PFSK-1 (cell line): ENCODE data around the gene NIPA2.

Source experiments
- FOXP2 ChIP-seq: optimal IDR thresholded peaks from 2 replicates; pipeline ENCODE3; 2011; ENCODE audit warnings: borderline replicate concordance, control low read depth, inconsistent platforms; ENCODE audit not compliant: insufficient read depth; ENCODE audit errors: extremely low read length, extremely low read depth
- POLR2AphosphoS5 ChIP-seq: IDR thresholded peaks from 2 replicates; pipeline ENCODE4 v1.6.1; 2012; ENCODE audit warnings: low read depth, mild to moderate bottlenecking, control low read depth, low read length, moderate library complexity
- REST ChIP-seq, 2 experiments: IDR thresholded peaks; 2 replicates each; pipeline versions ENCODE4 v1.6.1 to v1.8.0; 2011 to 2012; ENCODE audit warnings: low read depth in 2 of 2, low read length in 2 of 2, control low read depth in 1 of 2, inconsistent platforms in 1 of 2, mild to moderate bottlenecking in 1 of 2, moderate library complexity in 1 of 2; ENCODE audit not compliant: insufficient read depth in 1 of 2
- SIN3A ChIP-seq: IDR thresholded peaks from 2 replicates; pipeline ENCODE4 v1.6.1; 2012; ENCODE audit warnings: mild to moderate bottlenecking, low read length, moderate library complexity, borderline replicate concordance; ENCODE audit not compliant: insufficient read depth
- TAF1 ChIP-seq: IDR thresholded peaks from 2 replicates; pipeline ENCODE4 v1.6.1; 2012; ENCODE audit warnings: low read length, control low read depth, borderline replicate concordance; ENCODE audit not compliant: insufficient read depth

Gene NIPA2

GRCh38 chr15:22895465-22896190 lies 57.2 kb downstream of the NIPA2 start:
- no peak for TF ChIP-seq REST (IDR thresholded peaks at IDR 0.05; ENCODE audit: insufficient read depth in 1 of 2, low read depth in 2 of 2, low read length in 2 of 2)
- no peak for TF ChIP-seq FOXP2

GRCh38 chr15:22902046-22902445 lies 63.6 kb downstream of the NIPA2 start:
- TF ChIP-seq SIN3A (no peak), FOXP2 (no peak), TAF1 (no peak), REST (IDR thresholded peaks at IDR 0.05; ENCODE audit: insufficient read depth in 1 of 2, low read depth in 2 of 2, low read length in 2 of 2) (no peak), POLR2AphosphoS5 (no peak)

GRCh38 chr15:22902578-22902977 lies 64.1 kb downstream of the NIPA2 start:
- TF ChIP-seq POLR2AphosphoS5 (no peak), TAF1 (no peak), SIN3A (no peak), FOXP2 (no peak), REST (IDR thresholded peaks at IDR 0.05; ENCODE audit: insufficient read depth in 1 of 2, low read depth in 2 of 2, low read length in 2 of 2) (no peak)

- TF ChIP-seq REST (IDR thresholded peaks at IDR 0.05; ENCODE audit: insufficient read depth in 1 of 2, low read depth in 2 of 2, low read length in 2 of 2), result no peak
- TF ChIP-seq TAF1, result no peak
These were observed 64.5 kb downstream of the NIPA2 start for GRCh38 chr15:22902981-22903380.

GRCh38 chr15:22903427-22903826 lies 65.0 kb downstream of the NIPA2 start:
- no peak for TF ChIP-seq FOXP2
- no peak for TF ChIP-seq SIN3A
- no peak for TF ChIP-seq REST (IDR thresholded peaks at IDR 0.05; ENCODE audit: insufficient read depth in 1 of 2, low read depth in 2 of 2, low read length in 2 of 2)
- TF ChIP-seq POLR2AphosphoS5, result no peak
- TF ChIP-seq TAF1, result no peak
